A673 (cell line): Measurements from ENCODE around the gene GGT5. TPM values are rescaled to one million over a fixed set of nuclear protein-coding genes. Genes with fewer than 3 reads are reported as not detected.
"Not testable (repeated sequence)": the region's sequence is repeated elsewhere in the genome, so short reads cannot be mapped to it uniquely, and the experiment has no call there.

Source experiments
- BruUV-seq: library from RNA; stranded (reverse); fragments of 400-500 nt; replicated peaks from 2 replicates; lab custom pipeline; 2021; lab: Mats Ljungman, UMichigan
- CTCF ChIA-PET: fragments of 300-600 bp; sonication (Branson Sonifier 250); formaldehyde crosslinking; loops from one replicate; lab custom pipeline; 2022; ENCODE audit warnings: antibody characterized with exemption; lab: Charles Lee
- POLR2A ChIA-PET: fragments of 300-600 bp; sonication (Branson Sonifier 250); formaldehyde crosslinking; loops from one replicate; lab custom pipeline; 2022; ENCODE audit warnings: antibody characterized with exemption; ENCODE audit not compliant: low non-redundant PET; lab: Charles Lee
- DNase-seq: peaks from one replicate; pipeline ENCODE4 v3.0.0-alpha.2; 2015; ENCODE audit warnings: low spot score
- H3K27ac ChIP-seq: fragments of 200-600 bp; sonication (generic); 2 replicates; pipeline ENCODE4 v1.5.1; 2016; ENCODE audit warnings: mixed run types, low read depth, mild to moderate bottlenecking, mixed read lengths, antibody characterized with exemption, low read length; ENCODE audit not compliant: poor library complexity, severe bottlenecking
- H3K27me3 ChIP-seq: fragments of 200-600 bp; sonication (generic); replicated peaks from 2 replicates; pipeline ENCODE4 v1.6.1; 2017; ENCODE audit warnings: mixed run types, low read depth, mild to moderate bottlenecking, mixed read lengths, antibody characterized with exemption, low read length; ENCODE audit not compliant: insufficient read depth, poor library complexity
- H3K36me3 ChIP-seq: fragments of 200-600 bp; sonication (generic); 2 replicates; pipeline ENCODE4 v1.6.1; 2016; ENCODE audit warnings: mixed run types, mild to moderate bottlenecking, mixed read lengths, antibody characterized with exemption, low read length; ENCODE audit not compliant: insufficient read depth, poor library complexity, severe bottlenecking
- H3K4me1 ChIP-seq: fragments of 200-600 bp; sonication (generic); 2 replicates; pipeline ENCODE4 v1.6.1; 2017; ENCODE audit warnings: mixed run types, mild to moderate bottlenecking, mixed read lengths, antibody characterized with exemption, low read length; ENCODE audit not compliant: insufficient read depth, poor library complexity, severe bottlenecking
- H3K4me3 ChIP-seq: fragments of 200-600 bp; sonication (generic); 2 replicates; pipeline ENCODE4 v1.5.1; 2016; ENCODE audit warnings: low read depth, mixed run types, mild to moderate bottlenecking, mixed read lengths, low read length; ENCODE audit not compliant: poor library complexity, severe bottlenecking
- H3K9me3 ChIP-seq: fragments of 200-600 bp; sonication (generic); 2 replicates; pipeline ENCODE4 v1.6.1; 2016; ENCODE audit warnings: mixed run types, low read depth, mild to moderate bottlenecking, mixed read lengths, antibody characterized with exemption, low read length; ENCODE audit not compliant: poor library complexity, severe bottlenecking
- intact Hi-C: fragments of 100-400 bp; cut with micrococcal nuclease; formaldehyde crosslinking; loops from one replicate; pipeline ENCODE4 v1.10.0; 2022; ENCODE audit not compliant: unreplicated experiment
- total RNA-seq: library from RNA; stranded (reverse); gene quantifications from 2 replicates; pipeline ENCODE4 v1.2.3, GENCODE V29; 2021
- TF ChIP-seq, protein P1 (sequence below): fragments of 300-800, 200-600 bp; sonication (generic); conservative IDR thresholded peaks from 2 replicates; pipeline ENCODE4 v1.5.1; 2017; ENCODE audit warnings: low read depth, mild to moderate bottlenecking, antibody characterized with exemption, low read length, moderate library complexity, mixed read lengths

The GGT5 gene
- total RNA-seq, 1 experiment from 2014 or later: not detected

DNA sequence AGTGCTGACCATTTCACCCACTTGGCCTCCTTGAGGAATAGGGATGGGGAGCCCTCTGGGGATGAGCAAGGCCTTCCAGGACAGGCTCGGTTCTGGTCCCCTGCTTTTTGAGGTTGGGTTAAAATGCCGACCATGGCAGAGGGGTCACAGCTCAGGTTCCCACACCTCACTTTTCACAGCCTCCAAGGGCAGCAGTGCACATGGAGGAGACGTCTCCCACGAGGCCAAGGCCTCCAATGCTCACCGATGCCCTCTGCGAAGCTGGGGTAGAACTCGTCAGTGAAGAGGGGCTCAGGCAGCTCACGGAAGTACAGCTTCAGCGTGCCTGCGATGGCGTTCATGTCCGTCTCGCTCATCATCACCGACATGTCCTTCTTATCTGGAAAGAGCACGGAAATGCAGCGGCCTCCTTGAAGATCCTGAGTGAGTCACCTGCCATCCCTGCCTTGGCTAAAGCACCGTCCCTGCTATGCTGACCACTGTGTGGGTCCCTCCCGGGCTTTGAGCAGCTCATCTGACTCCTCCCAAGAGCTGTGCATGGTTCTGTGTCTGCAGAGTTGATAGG is 17.4 kb upstream of the GGT5 start:
- H3K4me3 ChIP-seq, intact Hi-C loops, BruUV-seq, DNase-seq, H3K9me3 ChIP-seq, H3K27me3 ChIP-seq, H3K36me3 ChIP-seq, H3K4me1 ChIP-seq, CTCF ChIA-PET, POLR2A ChIA-PET, H3K27ac ChIP-seq: not testable (repeated sequence)

DNA sequence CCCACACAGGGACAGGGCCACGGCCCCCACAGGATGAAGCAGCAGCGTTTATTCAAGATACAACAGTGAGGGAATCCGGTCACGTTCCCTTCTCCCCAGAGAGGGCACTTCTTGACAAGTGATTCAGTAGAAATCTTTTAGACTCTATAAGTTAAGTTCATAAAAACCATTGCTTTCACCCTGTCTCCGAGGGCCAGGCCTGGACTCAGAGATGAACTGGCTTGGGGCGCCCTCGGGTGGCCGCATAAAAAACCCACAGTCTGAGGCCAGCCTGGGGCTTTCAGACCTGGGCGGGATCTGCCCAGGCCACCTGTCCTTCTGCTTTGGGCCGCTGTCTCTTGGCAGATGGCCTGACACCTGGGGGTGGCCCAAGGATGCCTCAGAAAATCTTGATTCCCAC is 14.6 kb upstream of the GGT5 start:
- BruUV-seq, H3K27ac ChIP-seq, H3K27me3 ChIP-seq, H3K4me1 ChIP-seq, H3K4me3 ChIP-seq, H3K36me3 ChIP-seq, H3K9me3 ChIP-seq, intact Hi-C loops, CTCF ChIA-PET, POLR2A ChIA-PET: not testable (repeated sequence)
- DNase-seq: peak; percentile 63
- TF ChIP-seq, protein P1, sequence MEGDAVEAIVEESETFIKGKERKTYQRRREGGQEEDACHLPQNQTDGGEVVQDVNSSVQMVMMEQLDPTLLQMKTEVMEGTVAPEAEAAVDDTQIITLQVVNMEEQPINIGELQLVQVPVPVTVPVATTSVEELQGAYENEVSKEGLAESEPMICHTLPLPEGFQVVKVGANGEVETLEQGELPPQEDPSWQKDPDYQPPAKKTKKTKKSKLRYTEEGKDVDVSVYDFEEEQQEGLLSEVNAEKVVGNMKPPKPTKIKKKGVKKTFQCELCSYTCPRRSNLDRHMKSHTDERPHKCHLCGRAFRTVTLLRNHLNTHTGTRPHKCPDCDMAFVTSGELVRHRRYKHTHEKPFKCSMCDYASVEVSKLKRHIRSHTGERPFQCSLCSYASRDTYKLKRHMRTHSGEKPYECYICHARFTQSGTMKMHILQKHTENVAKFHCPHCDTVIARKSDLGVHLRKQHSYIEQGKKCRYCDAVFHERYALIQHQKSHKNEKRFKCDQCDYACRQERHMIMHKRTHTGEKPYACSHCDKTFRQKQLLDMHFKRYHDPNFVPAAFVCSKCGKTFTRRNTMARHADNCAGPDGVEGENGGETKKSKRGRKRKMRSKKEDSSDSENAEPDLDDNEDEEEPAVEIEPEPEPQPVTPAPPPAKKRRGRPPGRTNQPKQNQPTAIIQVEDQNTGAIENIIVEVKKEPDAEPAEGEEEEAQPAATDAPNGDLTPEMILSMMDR: peak; percentile 40

GRCh38 chr22:24256736-24257135 is 11.9 kb upstream of the GGT5 start:
- intact Hi-C loops, H3K36me3 ChIP-seq, H3K4me1 ChIP-seq, H3K27me3 ChIP-seq, DNase-seq, POLR2A ChIA-PET, H3K27ac ChIP-seq, BruUV-seq, CTCF ChIA-PET, H3K4me3 ChIP-seq, H3K9me3 ChIP-seq: not testable (repeated sequence)

DNA sequence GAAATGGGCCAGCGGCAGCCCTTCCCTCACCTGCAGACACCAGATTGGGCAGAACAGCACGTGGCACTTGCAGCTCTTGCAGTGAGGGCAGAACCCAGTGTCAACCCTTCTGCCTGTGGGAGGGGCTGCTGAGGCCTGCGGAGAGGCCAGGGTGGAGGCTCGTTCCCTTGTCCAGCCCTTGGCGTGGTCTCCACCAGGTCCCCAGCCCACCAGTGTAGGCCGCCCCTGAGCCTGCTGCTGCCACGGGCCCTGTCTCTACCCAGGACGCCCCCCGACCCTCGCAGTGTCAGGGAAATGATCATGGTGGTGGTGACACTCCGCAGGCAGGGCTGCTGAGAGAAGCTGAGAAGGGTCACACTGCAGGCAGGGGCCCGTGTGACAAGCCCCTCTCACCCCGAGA is 11.3 kb upstream of the GGT5 start:
- intact Hi-C loops: not testable (repeated sequence)

GRCh38 chr22:24253126-24253525 is 8.2 kb upstream of the GGT5 start:
- DNase-seq, POLR2A ChIA-PET, CTCF ChIA-PET, H3K27me3 ChIP-seq, intact Hi-C loops, H3K4me3 ChIP-seq, H3K27ac ChIP-seq, H3K9me3 ChIP-seq, BruUV-seq, H3K4me1 ChIP-seq, H3K36me3 ChIP-seq: not testable (repeated sequence)

More for the DNA sequence above, 11.3 kb upstream of the GGT5 start:
- CTCF ChIA-PET, H3K4me1 ChIP-seq, BruUV-seq, POLR2A ChIA-PET, H3K36me3 ChIP-seq, H3K27me3 ChIP-seq, H3K27ac ChIP-seq, H3K4me3 ChIP-seq, DNase-seq, H3K9me3 ChIP-seq: not testable (repeated sequence)

- H3K27me3 ChIP-seq, H3K4me1 ChIP-seq, CTCF ChIA-PET, H3K36me3 ChIP-seq, intact Hi-C loops, H3K27ac ChIP-seq, BruUV-seq, H3K9me3 ChIP-seq, H3K4me3 ChIP-seq, DNase-seq: not testable (repeated sequence)
- POLR2A ChIA-PET: interaction anchor here (0.7 kb wide), 1 partner anchor 143 kb away, joined by 3 read pairs; no protein-coding TSS in a partner anchor
Measured at GRCh38 chr22:24251286-24251685, 6.4 kb upstream of the GGT5 start.

DNA sequence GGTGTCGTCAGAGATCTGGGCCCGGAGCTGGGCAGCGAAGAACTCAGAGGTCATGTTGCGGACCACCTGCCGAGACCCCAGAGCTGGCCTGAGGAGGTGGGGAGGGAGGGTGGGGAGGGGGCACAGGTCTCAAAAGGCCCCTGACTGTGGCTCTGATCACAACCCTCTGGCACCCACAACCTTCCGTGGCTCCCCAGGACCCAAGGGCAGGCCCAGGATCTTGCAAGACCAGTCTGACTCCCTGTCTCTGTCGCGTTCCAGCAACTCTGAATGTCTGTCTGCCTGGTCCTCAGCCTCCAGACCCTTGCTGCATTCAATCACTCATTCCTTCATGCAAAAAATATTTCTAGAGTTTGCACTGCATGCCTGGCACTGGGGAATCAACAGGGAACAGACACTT is 4.5 kb upstream of the GGT5 start:
- intact Hi-C loops: loop anchor here (5.0 kb wide), 1 partner anchor 292 kb away; no protein-coding TSS in a partner anchor
- POLR2A ChIA-PET, H3K9me3 ChIP-seq, BruUV-seq, H3K27ac ChIP-seq, DNase-seq, H3K36me3 ChIP-seq, H3K4me3 ChIP-seq, H3K27me3 ChIP-seq, H3K4me1 ChIP-seq, CTCF ChIA-PET: not testable (repeated sequence)
